Thyroid gland (tissue), 4 donors: ENCODE data around the gene FLII. TPM values are rescaled to one million over a fixed set of nuclear protein-coding genes. Genes with fewer than 3 reads are reported as not detected.

Source experiments
- DNase-seq, 2 donors: peaks; one replicate each; pipeline ENCODE4 v3.0.0-alpha.2; 2019
- H3K27ac ChIP-seq, 3 donors: fragments of 200-600 bp; sonication (generic); 1 replicate in 2 of 3; 2 replicates in 1 of 3; pipeline ENCODE4 v1.5.1; 2016 to 2019; ENCODE audit warnings: mild to moderate bottlenecking in 1 of 3, moderate library complexity in 1 of 3
- H3K27me3 ChIP-seq: fragments of 200-600 bp; sonication (generic); one replicate; pipeline ENCODE4 v1.5.1; 2019
- H3K36me3 ChIP-seq, 2 donors: fragments of 200-600 bp; sonication (generic); one replicate each; pipeline ENCODE4 v1.5.1; 2016 to 2019
- H3K4me1 ChIP-seq, 2 donors: fragments of 200-600 bp; sonication (generic); one replicate each; pipeline ENCODE4 v1.5.1; 2017 to 2019
- H3K4me3 ChIP-seq, 3 donors: fragments of 200-600 bp; sonication (generic); replicated peaks in 1 of 3; 1 replicate in 2 of 3; 2 replicates in 1 of 3; pipeline ENCODE4 v1.5.1; 2016; ENCODE audit warnings: mild to moderate bottlenecking in 1 of 3
- H3K9me3 ChIP-seq: fragments of 200-600 bp; sonication (generic); one replicate; pipeline ENCODE4 v1.5.1; 2017
- POLR2A ChIP-seq, 2 donors: fragments of 450-650 bp; IDR thresholded peaks; one replicate each; pipeline ENCODE4 v1.6.1; 2017; ENCODE audit warnings: antibody characterized with exemption in 2 of 2, mild to moderate bottlenecking in 2 of 2, moderate library complexity in 1 of 2
- WGBS, 2 donors: methylation state at CpG; one replicate each; pipeline ENCODE4 v1.1.5; 2017; 5-methylcytosine and 5-hydroxymethylcytosine counted together
- intact Hi-C: fragments of 100-400 bp; cut with DNase I; formaldehyde crosslinking; loops from one replicate; pipeline ENCODE4 v1.15.1; 2023
- total RNA-seq, 4 donors: library from RNA; depleted of rRNA; stranded (reverse); fragments of >200 nt; gene quantifications; one replicate each; pipeline ENCODE4 v1.2.3, GENCODE V29; 2016
- TF ChIP-seq, protein P1 (sequence below), 6 experiments: fragments of 200-600 bp in 3 of 6; fragments of 450-650 bp in 3 of 6; sonication (generic) in 3 of 6; IDR thresholded peaks; one replicate each; pipeline ENCODE4 v1.5.1; 2016 to 2019; ENCODE audit warnings: antibody characterized with exemption in 6 of 6, mild to moderate bottlenecking in 2 of 6, inconsistent platforms in 1 of 6, moderate library complexity in 1 of 6

Gene FLII
- total RNA-seq, 4 donors from 2014 or later: 231 to 259 (median 241) TPM

DNA sequence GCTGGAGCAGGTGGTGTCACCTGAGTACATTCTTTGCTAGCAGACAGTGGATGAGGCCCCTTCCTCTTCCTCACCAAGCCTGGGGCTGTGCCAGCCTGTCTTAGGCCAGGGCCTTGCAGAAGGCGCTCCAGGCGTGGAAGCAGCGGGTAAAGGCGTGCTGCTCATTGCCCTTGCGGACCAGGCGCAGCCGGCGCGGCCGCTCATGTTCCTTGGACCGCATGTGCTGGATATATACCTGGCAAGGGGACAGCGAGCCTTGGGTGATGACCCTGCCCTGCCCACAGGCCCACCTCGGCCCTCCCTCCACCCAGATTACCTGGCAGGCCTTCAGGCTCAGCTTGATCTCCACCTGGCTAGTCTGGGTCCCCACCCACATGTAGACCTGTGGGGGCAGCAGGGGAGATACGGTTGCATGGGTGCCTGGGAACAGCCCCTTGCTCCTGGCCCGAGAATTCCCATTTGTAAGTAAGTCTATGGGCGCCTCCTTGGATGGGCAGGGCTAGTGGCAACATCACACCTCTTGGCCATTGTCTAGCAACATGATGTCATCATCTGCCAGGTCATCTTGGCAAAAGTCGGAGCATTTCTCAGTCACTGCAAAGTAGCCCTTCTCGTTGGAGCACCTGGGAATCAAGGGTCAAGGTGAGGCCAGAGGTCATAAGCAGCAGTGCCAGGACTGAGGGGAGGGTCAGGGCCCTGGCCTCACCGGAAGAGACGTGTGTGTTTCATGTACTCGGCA lies 13.3 kb downstream of the FLII start:
- intact Hi-C loops: no loop called here
- H3K36me3 ChIP-seq: peaks cover 45 to 48% of the 10 kb centered on the region in 2 donors
- no peak overlapping the region for H3K27ac ChIP-seq
- no peak for TF ChIP-seq POLR2A (IDR thresholded peaks at IDR 0.05)
- TF ChIP-seq, protein P1, sequence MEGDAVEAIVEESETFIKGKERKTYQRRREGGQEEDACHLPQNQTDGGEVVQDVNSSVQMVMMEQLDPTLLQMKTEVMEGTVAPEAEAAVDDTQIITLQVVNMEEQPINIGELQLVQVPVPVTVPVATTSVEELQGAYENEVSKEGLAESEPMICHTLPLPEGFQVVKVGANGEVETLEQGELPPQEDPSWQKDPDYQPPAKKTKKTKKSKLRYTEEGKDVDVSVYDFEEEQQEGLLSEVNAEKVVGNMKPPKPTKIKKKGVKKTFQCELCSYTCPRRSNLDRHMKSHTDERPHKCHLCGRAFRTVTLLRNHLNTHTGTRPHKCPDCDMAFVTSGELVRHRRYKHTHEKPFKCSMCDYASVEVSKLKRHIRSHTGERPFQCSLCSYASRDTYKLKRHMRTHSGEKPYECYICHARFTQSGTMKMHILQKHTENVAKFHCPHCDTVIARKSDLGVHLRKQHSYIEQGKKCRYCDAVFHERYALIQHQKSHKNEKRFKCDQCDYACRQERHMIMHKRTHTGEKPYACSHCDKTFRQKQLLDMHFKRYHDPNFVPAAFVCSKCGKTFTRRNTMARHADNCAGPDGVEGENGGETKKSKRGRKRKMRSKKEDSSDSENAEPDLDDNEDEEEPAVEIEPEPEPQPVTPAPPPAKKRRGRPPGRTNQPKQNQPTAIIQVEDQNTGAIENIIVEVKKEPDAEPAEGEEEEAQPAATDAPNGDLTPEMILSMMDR (IDR thresholded peaks at IDR 0.05): no peak
- H3K4me1 ChIP-seq: no peaks in the 10 kb centered on the region
- H3K4me3 ChIP-seq: no peak overlapping the region
- no peaks in the 10 kb centered on the region for H3K27me3 ChIP-seq
- no peaks in the 10 kb centered on the region for H3K9me3 ChIP-seq
- 91 to 93% methylated on average over 14 to 20 of the region's 21 CpGs for WGBS, 2 donors
- no peak for DNase-seq

DNA sequence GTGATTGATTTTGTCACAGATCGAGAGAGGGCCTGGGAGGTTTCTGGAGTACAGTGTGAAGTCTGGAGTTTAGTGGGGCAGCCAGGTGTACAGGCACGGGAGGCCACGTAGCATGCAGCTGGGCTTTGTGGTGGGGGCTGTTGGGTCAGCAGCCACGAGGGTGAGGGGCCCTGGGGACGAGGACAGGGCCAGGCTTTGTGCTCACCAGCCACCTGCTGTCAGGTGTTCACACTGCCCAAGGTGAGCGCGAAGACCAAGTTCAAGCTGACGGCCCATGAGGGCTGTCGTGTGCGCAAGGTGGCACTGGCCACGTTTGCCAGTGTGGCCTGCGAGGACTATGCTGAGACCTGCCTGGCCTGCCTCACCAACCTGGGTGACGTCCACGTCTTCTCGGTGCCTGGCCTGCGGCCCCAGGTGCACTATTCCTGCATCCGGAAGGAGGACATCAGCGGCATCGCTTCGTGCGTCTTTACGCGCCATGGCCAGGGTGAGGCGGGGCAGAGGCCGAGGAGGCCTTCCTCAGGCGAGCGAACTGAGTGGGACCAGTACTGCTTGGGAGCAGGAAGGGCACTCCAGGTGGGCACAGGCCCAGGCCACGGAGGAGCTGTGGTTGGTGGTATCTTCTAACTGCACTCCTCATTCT lies 17.2 kb downstream of the FLII start:
- intact Hi-C loops: no loop called here
- no peak for DNase-seq
- peaks cover 19 to 21% of the 10 kb centered on the region in 2 donors for H3K36me3 ChIP-seq

DNA sequence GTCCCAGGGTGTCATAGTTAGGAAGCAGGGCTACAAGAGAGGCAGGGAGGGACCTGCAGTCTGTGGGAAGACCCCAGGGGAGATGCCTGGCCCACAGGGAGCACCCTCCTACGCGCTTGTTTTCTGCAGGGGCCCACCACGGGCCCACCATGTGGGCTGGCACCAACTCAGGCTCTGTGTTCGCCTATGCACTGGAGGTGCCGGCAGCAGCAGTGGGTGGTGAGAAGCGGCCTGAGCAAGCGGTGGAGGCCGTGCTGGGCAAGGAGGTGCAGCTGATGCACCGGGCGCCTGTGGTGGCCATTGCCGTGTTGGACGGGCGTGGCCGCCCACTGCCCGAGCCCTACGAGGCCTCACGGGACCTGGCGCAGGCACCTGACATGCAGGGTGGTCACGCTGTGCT lies 18.1 kb downstream of the FLII start:
- Histone ChIP-seq H3K9me3 (no peaks in the 10 kb centered on the region), H3K27ac (no peak overlapping the region), H3K4me1 (no peaks in the 10 kb centered on the region), H3K36me3 (peaks cover 10 to 12% of the 10 kb centered on the region in 2 donors), H3K4me3 (no peak overlapping the region), H3K27me3 (no peaks in the 10 kb centered on the region)
- DNase-seq: no peak
- 90% methylated on average over 14 of the region's 19 CpGs; no CpG with 5 or more reads in 1 of the 2 donors for WGBS, 2 donors
- intact Hi-C loops: no loop called here
- TF ChIP-seq POLR2A (IDR thresholded peaks at IDR 0.05): no peak

More for the DNA sequence above, 17.2 kb downstream of the FLII start:
- no peak overlapping the region for H3K4me3 ChIP-seq
- no peak overlapping the region for H3K27ac ChIP-seq
- no peaks in the 10 kb centered on the region for H3K9me3 ChIP-seq
- no peaks in the 10 kb centered on the region for H3K4me1 ChIP-seq
- WGBS, 2 donors: 88 to 89% methylated on average over 28 of the region's 28 CpGs
- TF ChIP-seq, protein P1 (IDR thresholded peaks at IDR 0.05): no peak
- no peak for TF ChIP-seq POLR2A (IDR thresholded peaks at IDR 0.05)
- no peaks in the 10 kb centered on the region for H3K27me3 ChIP-seq

DNA sequence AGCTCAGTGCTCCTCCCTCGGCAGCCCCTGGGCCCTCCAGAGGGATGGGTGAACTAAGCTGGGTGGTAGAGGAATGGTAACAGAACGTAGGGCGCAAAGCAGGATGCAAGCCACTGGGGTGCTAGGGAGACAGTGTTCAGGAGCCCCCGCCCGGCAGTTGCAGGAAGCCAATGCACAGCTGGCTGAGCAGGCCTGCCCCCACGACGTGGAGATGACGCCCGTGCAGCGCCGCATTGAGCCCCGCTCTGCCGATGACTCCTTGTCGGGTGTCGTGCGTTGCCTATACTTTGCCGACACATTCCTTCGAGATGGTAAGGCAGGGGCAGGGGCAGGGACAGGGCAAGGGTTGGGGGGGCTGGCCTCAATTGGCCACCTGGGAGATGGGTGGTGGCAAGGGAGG lies 20.2 kb downstream of the FLII start:
- Histone ChIP-seq H3K4me3 (no peak overlapping the region), H3K27ac (no peak overlapping the region), H3K36me3 (peaks cover 5 to 10% of the 10 kb centered on the region in 2 donors), H3K27me3 (no peaks in the 10 kb centered on the region), H3K4me1 (no peaks in the 10 kb centered on the region), H3K9me3 (no peaks in the 10 kb centered on the region)
- no peak for DNase-seq
- 96 to 99% methylated on average over 18 of the region's 18 CpGs for WGBS, 2 donors
- TF ChIP-seq, protein P1 (IDR thresholded peaks at IDR 0.05): no peak
- TF ChIP-seq POLR2A (IDR thresholded peaks at IDR 0.05): no peak
- intact Hi-C loops: no loop called here

DNA sequence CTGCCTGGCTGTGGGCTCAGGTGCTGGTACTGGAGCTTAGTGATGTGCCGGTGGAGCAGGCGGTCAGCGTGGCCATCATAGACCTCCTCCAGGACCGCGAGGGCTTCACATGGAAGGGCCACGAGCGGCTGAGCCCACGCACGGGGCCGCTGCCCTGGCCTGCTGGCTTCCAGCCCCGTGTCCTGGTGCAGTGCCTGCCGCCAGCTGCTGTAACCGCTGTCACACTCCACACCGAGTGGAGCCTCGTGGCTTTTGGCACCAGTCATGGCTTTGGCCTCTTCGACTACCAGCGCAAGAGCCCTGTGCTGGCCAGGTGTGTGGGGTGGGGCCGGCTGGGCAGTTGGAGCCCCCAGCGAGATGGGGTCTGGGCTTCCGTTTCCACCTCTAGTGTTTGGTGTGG lies 21.1 kb downstream of the FLII start:
- WGBS, 2 donors: 40 to 92% methylated on average over 1 to 15 of the region's 20 CpGs
- no peaks in the 10 kb centered on the region for H3K4me1 ChIP-seq
- H3K27me3 ChIP-seq: no peaks in the 10 kb centered on the region
- H3K36me3 ChIP-seq: peaks cover 5 to 10% of the 10 kb centered on the region in 2 donors
- H3K4me3 ChIP-seq: no peak overlapping the region
- intact Hi-C loops: no loop called here
- TF ChIP-seq, protein P1 (IDR thresholded peaks at IDR 0.05): no peak
- no peak for TF ChIP-seq POLR2A (IDR thresholded peaks at IDR 0.05)
- no peak overlapping the region for H3K27ac ChIP-seq
- no peaks in the 10 kb centered on the region for H3K9me3 ChIP-seq
- no peak for DNase-seq
